WTC11 (cell line): ENCODE measurements around the gene OTOG. TPM values are rescaled to one million over a fixed set of nuclear protein-coding genes. Genes with fewer than 3 reads are reported as not detected.

Experiments
- ATAC-seq: fragments of 200-7000 bp; cut with Tn5 transposase; 2 replicates; pipeline ENCODE4 v1.10.0; 2021; ENCODE audit warnings: mild to moderate bottlenecking, moderate library complexity
- CTCF ChIA-PET: fragments of 300-600 bp; sonication (Branson Sonifier 250); formaldehyde crosslinking; loops from one replicate; lab custom pipeline; 2021; ENCODE audit warnings: antibody characterized with exemption; lab: Charles Lee
- POLR2A ChIA-PET: fragments of 350-600 bp; sonication (Branson Sonifier 250); formaldehyde crosslinking; loops from one replicate; lab custom pipeline; 2021; ENCODE audit warnings: antibody characterized with exemption; lab: Charles Lee
- DNase-seq: peaks from one replicate; pipeline ENCODE4 v3.0.0; 2021; ENCODE audit warnings: low spot score
- H3K27ac Mint-ChIP-seq: 2 replicates; pipeline ENCODE4 v1.8.0; 2021; ENCODE audit warnings: mixed read lengths
- H3K27me3 Mint-ChIP-seq: 2 replicates; pipeline ENCODE4 v1.8.0; 2021; ENCODE audit warnings: low read depth, mild to moderate bottlenecking, moderate library complexity, mixed read lengths
- H3K36me3 Mint-ChIP-seq: 2 replicates; pipeline ENCODE4 v1.8.0; 2021; ENCODE audit warnings: mixed read lengths
- H3K4me1 Mint-ChIP-seq: 2 replicates; pipeline ENCODE4 v1.8.0; 2022; ENCODE audit warnings: mixed read lengths
- H3K4me3 Mint-ChIP-seq: 2 replicates; pipeline ENCODE4 v1.8.0; 2021; ENCODE audit warnings: mild to moderate bottlenecking, moderate library complexity, mixed read lengths
- H3K9me3 Mint-ChIP-seq: 2 replicates; pipeline ENCODE4 v1.8.0; 2021; ENCODE audit warnings: mixed read lengths
- ATF6 ChIP-seq: sonication (generic); formaldehyde crosslinking; IDR thresholded peaks from 2 replicates; pipeline ENCODE4 v1.8.1; 2023; ENCODE audit warnings: mild to moderate bottlenecking, missing genetic modification reagents
- CTCF ChIP-seq: fragments of 200-600 bp; IDR thresholded peaks from 2 replicates; pipeline ENCODE4 v1.8.0; 2022; ENCODE audit warnings: antibody characterized with exemption
- HMGXB4 ChIP-seq: sonication (generic); formaldehyde crosslinking; IDR thresholded peaks from 2 replicates; pipeline ENCODE4 v1.8.1; 2023; ENCODE audit warnings: mild to moderate bottlenecking, moderate library complexity, missing genetic modification reagents
- IRF2 ChIP-seq: sonication (generic); formaldehyde crosslinking; IDR thresholded peaks from 2 replicates; pipeline ENCODE4 v1.8.0; 2022; ENCODE audit warnings: low read depth, missing genetic modification reagents, borderline replicate concordance
- MYBL2 ChIP-seq: sonication (generic); formaldehyde crosslinking; IDR thresholded peaks from 2 replicates; pipeline ENCODE4 v1.8.1; 2023; ENCODE audit warnings: mild to moderate bottlenecking, moderate library complexity, missing genetic modification reagents
- NR3C1 ChIP-seq: sonication (generic); formaldehyde crosslinking; conservative IDR thresholded peaks from 2 replicates; pipeline ENCODE4 v1.8.1; 2023; ENCODE audit warnings: low read depth, mild to moderate bottlenecking, missing genetic modification reagents
- OVOL2 ChIP-seq: fragments of 250-450 bp; sonication (Bioruptor Pico); IDR thresholded peaks from 2 replicates; pipeline ENCODE4 v1.9.0; 2021; ENCODE audit warnings: mild to moderate bottlenecking, borderline replicate concordance
- PREB ChIP-seq: sonication (generic); formaldehyde crosslinking; IDR thresholded peaks from 2 replicates; pipeline ENCODE4 v1.8.1; 2022; ENCODE audit warnings: mild to moderate bottlenecking, missing genetic modification reagents, moderate library complexity, borderline replicate concordance
- RORB ChIP-seq: fragments of 250-450 bp; sonication (Bioruptor Pico); IDR thresholded peaks from 2 replicates; pipeline ENCODE4 v1.9.0; 2021; ENCODE audit warnings: mild to moderate bottlenecking
- SMAD4 ChIP-seq: sonication (generic); formaldehyde crosslinking; IDR thresholded peaks from 2 replicates; pipeline ENCODE4 v1.8.0; 2022; ENCODE audit warnings: mild to moderate bottlenecking, missing genetic modification reagents
- SP1 ChIP-seq: sonication (generic); formaldehyde crosslinking; conservative IDR thresholded peaks from 2 replicates; pipeline ENCODE4 v1.8.1; 2022; ENCODE audit warnings: missing genetic modification reagents
- USF1 ChIP-seq: sonication (generic); formaldehyde crosslinking; IDR thresholded peaks from 2 replicates; pipeline ENCODE4 v1.8.0; 2022; ENCODE audit warnings: mild to moderate bottlenecking, missing genetic modification reagents
- ZNF263 ChIP-seq: sonication (generic); formaldehyde crosslinking; IDR thresholded peaks from 2 replicates; pipeline ENCODE4 v1.8.1; 2022; ENCODE audit warnings: low read depth, mild to moderate bottlenecking, moderate library complexity, missing genetic modification reagents
- ZNF425 ChIP-seq: fragments of 250-450 bp; sonication (Bioruptor Pico); conservative IDR thresholded peaks from 2 replicates; pipeline ENCODE4 v1.9.0; 2021; ENCODE audit warnings: mild to moderate bottlenecking
- total RNA-seq: library from RNA; stranded (reverse); gene quantifications from 3 replicates; pipeline ENCODE4 v1.2.3, GENCODE V29; 2021

OTOG gene
- total RNA-seq, 1 experiment from 2014 or later: 1.4 TPM

GRCh38 chr11:17686231-17686980 is 139.3 kb downstream of the OTOG start:
- no peak for TF ChIP-seq USF1
- ChIA-PET CTCF (interaction anchor here (1.0 to 1.2 kb wide), 2 partner anchors 8 to 44 kb away, joined by 3 read pairs; no protein-coding TSS in a partner anchor), POLR2A (no interaction called here)
- H3K27me3 Mint-ChIP-seq: peaks cover 4% of the 10 kb centered on the region; the same call in 1 of the 2 replicates
- ATAC-seq (peak; percentile 75), DNase-seq (peak; percentile 48)
- H3K4me1 Mint-ChIP-seq: no peaks in the 10 kb centered on the region
- no peaks in the 10 kb centered on the region for H3K9me3 Mint-ChIP-seq
- no peak overlapping the region for H3K4me3 Mint-ChIP-seq
- H3K36me3 Mint-ChIP-seq: no peaks in the 10 kb centered on the region
- no peak overlapping the region for H3K27ac Mint-ChIP-seq

- CTCF ChIA-PET: interaction anchor here (0.5 kb wide), 1 partner anchor 757 kb away, joined by 4 read pairs; no protein-coding TSS in a partner anchor
- no peak overlapping the region for H3K4me3 Mint-ChIP-seq
- TF ChIP-seq SP1 (CRISPR knock-in tag) (no peak), MYBL2 (CRISPR knock-in tag) (no peak), ZNF263 (no peak), OVOL2 (no peak), ATF6 (CRISPR knock-in tag) (no peak), NR3C1 (CRISPR knock-in tag) (no peak), SMAD4 (no peak), CTCF (no peak), HMGXB4 (CRISPR knock-in tag) (no peak), IRF2 (no peak), ZNF425 (CRISPR knock-in tag) (no peak), RORB (CRISPR knock-in tag) (no peak), PREB (CRISPR knock-in tag) (no peak)
- TF ChIP-seq, all 79 proteins: peak for 0
- POLR2A ChIA-PET: no interaction called here
- DNase-seq (no peak), ATAC-seq (no peak)
- H3K27ac Mint-ChIP-seq: no peak overlapping the region
- no peaks in the 10 kb centered on the region for H3K9me3 Mint-ChIP-seq
- no peaks in the 10 kb centered on the region for H3K36me3 Mint-ChIP-seq
- H3K4me1 Mint-ChIP-seq: no peaks in the 10 kb centered on the region
- peaks cover 14% of the 10 kb centered on the region for H3K27me3 Mint-ChIP-seq
These were observed 141.0 kb downstream of the OTOG start for GRCh38 chr11:17687946-17688670.
